Embryonic facial prominence (tissue), 1 donor: Measurements from ENCODE around the gene FCGR3A.
"Not testable (repeated sequence)": the region's sequence is repeated elsewhere in the genome, so short reads cannot be mapped to it uniquely, and the experiment has no call there.

ENCODE experiments used
- DNase-seq: peaks from one replicate; pipeline ENCODE4 v3.0.0-alpha.2; 2016; ENCODE audit errors: extremely low spot score

FCGR3A gene

DNA sequence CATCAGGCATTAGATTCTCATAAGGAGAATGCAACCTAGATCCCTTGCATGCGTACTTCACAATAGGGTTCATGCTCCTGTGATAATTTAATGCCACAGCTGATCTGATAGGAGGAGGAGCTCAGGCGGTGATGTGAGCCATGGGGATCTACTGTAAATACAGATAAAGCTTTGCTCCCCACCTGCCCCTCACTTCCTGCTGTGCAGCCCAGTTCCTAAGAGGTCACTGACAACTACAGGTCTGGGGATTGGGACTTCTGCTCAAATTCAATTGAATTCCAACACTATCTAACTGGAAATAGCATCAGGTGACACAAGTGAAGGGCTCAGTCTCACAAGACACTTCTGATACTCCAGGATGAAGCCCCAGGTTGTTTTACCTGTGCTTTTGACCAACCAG is 7.4 kb upstream of the FCGR3A start:
- not testable (repeated sequence) for DNase-seq

DNA sequence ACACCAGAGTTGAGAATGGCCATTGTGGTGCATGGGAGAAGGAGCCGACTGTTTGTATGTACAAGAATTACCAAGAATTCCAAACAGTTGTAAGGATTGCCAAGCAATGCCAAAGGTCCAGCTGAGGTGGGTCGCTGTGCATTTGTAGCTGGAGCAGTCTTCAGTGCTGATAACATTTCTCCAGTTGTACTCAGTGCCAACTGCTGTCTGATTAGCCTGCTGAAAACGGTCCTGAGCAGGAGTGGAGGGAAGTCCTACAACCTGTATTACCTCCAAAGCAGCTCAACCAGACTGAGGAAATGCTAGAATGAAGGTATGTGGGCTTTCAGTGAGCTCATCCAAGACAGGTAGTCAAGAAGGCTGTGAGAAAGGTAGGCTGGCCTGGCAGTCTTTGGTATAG is 6.5 kb upstream of the FCGR3A start:
- not testable (repeated sequence) for DNase-seq

- DNase-seq = not testable (repeated sequence)
Measured at GRCh38 chr1:161554815-161555417, 5.3 kb upstream of the FCGR3A start.

GRCh38 chr1:161554340-161554739 is 4.7 kb upstream of the FCGR3A start:
- not testable (repeated sequence) for DNase-seq

- not testable (repeated sequence) for DNase-seq
Measured at GRCh38 chr1:161553631-161554030, 4.0 kb upstream of the FCGR3A start.

DNA sequence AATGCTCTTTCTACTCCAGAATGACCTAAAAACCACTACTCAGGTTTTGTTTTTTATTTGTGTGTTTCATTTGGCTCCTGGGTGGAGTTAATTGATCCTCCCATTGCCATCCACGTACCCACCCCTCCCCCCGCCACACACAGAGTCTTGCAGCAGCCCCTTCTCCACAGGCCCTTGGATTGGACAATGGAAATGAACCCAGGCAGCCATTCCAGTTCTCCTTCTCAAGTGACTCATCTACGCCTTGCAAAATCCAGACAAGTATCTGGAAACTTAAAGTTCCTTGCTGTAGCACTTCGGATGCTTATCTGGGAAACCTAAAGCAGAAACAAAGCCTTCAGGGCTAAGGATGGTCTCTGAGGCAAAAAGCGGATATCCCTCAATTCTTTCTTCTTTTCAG is 1.3 kb upstream of the FCGR3A start:
- DNase-seq = not testable (repeated sequence)

GRCh38 chr1:161548749-161549406 is 740 bp downstream of the FCGR3A start:
- DNase-seq = not testable (repeated sequence)

DNA sequence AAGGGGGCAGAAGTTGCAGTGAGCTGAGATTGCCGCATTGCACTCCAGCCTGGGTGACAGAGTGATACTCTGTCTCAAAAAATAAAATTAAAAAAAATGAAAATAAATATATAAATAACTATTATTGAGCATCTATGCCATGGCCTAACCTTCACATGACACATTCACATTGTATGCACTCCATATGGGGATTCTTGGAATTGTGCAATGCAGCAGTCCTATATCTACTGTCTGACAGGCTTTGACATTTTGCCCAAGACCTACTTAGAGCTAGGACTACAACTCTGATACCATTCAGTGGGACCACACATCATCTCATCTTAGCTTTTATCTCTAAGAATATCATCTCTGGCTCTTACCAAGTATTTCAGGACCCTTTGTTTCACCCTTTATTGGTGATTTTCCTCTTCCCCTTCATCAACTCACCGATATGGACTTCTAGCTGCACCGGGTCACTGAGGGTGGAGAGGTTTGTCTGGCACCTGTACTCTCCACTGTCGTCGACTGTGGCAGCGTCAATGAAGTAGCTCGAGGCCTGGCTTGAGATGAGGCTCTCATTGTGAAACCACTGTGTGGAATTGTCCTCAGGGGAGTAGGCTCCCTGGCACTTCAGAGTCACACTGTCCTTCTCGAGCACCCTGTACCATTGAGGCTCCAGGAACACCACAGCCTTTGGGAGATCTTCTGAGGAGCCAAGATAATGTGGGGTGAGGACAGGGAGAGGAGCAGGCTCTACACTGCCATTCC is 1.4 kb downstream of the FCGR3A start:
- not testable (repeated sequence) for DNase-seq

DNA sequence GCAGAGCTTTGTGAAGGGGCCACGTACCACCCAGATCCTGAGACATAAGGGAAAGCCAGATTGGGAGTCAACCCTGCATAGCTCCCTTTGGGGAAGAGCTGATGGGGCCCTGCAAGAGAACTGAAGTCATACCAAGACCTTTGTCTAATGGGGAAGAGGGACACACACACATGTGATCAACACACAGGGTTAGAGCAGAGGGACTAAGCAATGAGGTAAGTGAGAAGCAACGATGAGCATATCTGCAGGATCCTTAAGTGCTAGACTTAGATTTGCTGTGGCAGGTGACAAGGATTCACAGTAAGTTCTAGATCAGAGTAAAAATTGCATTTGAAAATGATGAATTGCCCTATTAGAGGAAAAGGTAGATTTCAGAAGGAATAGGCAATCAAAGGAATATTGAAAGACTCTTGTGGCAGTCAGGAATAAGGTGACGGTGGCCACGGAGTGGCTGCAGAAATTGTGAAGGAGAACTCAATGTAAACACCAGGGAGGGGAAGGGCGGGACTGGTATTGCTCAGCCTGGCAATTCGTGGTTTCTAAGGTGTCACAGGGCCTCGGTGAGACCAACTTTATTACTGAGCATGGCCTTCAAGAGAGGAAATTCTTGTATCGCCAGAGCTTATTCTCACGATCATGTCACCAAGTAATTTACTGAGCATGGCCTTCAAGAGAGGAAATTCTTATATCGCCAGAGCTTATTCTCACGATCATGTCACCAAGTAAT is 4.5 kb downstream of the FCGR3A start:
- DNase-seq = not testable (repeated sequence)

GRCh38 chr1:161543125-161543524 is 6.5 kb downstream of the FCGR3A start:
- not testable (repeated sequence) for DNase-seq

GRCh38 chr1:161542091-161542559 is 7.5 kb downstream of the FCGR3A start:
- not testable (repeated sequence) for DNase-seq

- not testable (repeated sequence) for DNase-seq
Measured at GRCh38 chr1:161540570-161540960, 9.1 kb downstream of the FCGR3A start.

DNA sequence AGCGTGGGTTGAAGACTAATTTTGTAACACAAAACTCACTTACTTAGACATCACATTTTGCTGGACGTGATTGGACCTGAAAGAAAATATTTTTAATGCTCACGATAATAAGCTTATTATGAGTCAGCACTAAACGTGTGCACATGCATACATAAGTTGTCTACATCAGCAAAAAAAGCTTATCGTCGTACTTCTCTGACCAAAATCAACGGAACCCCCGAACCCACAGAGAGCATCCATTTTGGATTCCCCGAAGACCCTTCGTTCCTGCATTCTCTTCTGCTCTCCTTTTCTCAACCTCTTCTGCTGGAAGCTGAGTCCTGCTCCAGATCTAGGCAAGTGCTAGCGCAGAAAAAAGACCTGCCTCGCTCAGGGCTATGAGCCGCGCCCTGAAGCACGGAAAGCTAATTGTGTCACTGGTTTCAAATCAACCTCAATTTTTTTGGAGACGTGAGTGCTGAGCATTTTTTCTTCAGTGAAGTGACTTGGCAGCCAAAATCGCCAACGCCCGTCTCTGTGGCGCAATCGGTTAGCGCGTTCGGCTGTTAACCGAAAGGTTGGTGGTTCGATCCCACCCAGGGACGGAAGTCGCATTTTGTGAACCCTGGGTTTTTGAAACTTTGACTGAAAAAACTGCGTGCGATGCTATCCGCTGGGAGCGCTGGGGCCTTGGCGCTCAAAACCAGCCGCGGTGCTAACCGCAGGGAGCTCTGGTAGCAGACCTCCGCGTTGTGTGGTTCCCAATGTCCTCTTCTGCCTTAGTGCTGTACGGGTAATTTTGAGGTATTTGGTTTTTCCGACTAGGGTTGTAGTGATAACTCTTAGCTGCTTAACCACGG is 9.7 kb downstream of the FCGR3A start:
- peak; percentile 7 for DNase-seq

DNA sequence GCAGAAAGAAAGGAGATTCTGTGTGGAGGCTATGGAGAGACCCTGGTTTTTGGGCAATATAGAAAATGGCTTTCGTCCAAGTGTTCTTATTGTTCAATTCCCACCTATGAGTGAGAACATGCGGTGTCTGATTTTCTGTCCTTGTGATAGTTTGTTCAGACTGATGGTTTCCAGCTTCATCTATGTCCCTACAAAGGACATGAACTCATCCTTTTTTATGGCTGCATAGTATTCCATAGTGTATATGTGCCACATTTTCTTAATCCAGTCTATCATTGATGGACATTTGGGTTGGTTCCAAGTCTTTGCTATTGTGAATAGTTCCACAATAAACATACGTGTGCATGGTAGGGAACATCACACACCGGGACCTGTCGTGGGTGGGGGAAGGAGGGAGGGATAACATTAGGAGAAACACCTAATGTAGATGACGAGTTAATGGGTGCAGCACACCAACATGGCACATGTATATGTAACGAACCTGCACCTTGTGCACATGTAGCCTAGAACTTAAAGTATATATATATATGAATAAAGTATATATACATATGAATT is 10.6 kb downstream of the FCGR3A start:
- DNase-seq = not testable (repeated sequence)

GRCh38 chr1:161537068-161537669 is 12.4 kb downstream of the FCGR3A start:
- not testable (repeated sequence) for DNase-seq

- not testable (repeated sequence) for DNase-seq
Measured at GRCh38 chr1:161532644-161533567, 16.7 kb downstream of the FCGR3A start.

DNA sequence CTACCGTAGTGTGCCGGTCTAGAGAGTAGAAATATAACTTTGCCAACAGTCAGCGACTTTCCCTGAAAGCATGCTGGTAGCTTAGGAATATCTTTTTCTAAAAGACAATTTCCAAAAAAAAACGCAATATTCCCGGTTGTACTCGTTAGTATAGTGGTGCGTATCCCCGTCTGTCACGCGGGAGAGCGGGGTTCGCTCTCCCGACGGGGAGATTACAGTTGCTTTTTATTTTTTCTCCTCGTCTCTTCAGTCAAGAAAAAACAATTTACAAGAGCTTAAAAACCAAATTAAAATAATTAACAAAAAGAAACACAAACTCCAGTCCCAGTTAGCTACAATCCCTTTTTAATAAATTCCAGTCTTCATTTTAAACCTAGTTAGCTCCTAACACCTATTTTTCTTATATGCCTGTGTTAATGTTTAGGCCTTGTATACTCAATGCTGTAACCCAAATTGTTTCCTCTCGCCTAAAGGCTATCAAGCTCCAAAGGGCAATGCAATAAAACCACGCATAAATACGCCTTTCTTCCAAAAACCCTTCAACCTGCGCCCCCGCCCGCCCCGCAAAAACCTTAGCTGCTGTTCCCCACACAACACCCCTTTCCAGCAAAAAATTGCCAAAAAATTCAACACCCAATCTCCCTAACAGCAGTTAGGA is 17.5 kb downstream of the FCGR3A start:
- peak; percentile 13 for DNase-seq
